ENCODE measurements around the gene TYK2. TPM values are rescaled to one million over a fixed set of nuclear protein-coding genes. Genes with fewer than 3 reads are reported as not detected.
A peak's percentile ranks its signal among the peaks of the same experiment; 100 is the strongest.

TYK2 gene
- total and polyA plus RNA-seq, 2 of the 13 experiments (the other 11 are each of a cell fraction or from before 2014, with no cell fraction given): 38.8 to 60.1 TPM

DNA sequence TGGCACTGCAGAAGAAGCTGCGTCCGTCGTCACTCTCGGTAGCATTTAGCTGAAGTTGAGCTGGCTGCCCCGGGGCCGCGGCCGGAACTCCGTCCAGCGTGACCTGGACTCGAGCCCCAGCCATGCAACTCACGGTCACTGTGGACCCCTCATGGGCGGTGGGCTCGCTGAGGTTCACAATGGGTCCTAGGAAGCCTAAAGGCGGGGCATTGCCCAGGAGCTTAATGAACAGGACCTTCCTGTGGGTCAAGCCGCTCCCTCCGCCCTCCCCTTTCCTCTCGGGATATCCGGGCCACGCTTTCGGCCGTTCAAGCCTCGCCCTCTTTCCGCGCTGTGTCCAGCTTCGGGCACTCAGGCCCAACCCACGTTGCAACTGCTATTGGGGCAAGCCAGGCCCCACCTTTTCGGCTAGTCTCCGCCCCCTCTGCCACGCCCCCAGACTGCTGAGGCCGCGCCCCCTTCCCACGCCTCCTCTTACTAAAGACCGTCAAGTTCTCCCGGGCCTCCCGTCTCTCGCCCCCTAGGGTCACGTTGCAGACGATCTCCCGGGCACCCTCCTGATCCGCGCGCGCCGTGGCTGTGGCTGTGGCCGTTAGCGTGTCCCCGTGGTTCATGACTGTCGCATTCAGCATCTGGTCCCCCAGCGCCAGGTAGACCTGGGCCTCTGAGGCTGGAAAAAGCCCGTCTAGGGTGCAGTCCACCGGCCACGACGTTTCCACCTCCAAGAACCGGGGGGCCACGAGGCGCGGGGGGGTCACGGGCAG lies 45.6 kb downstream of the TYK2 start (continued):
- TF ChIP-seq EEA1 (CRISPR knock-in tag; IDR thresholded peaks at IDR 0.05; ENCODE audit: borderline replicate concordance): peak; percentile 29; the same call in 1 of the 2 replicates
- TF ChIP-seq KLF13 (CRISPR knock-in tag; IDR thresholded peaks at IDR 0.05): no peak
- no peak for TF ChIP-seq HOXA7 (CRISPR knock-in tag; IDR thresholded peaks at IDR 0.05)
- TF ChIP-seq CREM (IDR thresholded peaks at IDR 0.05): no peak; the same call in 1 of the 2 replicates
- TF ChIP-seq CREM (CRISPR knock-in tag; IDR thresholded peaks at IDR 0.05): no peak
- TF ChIP-seq, protein P1, sequence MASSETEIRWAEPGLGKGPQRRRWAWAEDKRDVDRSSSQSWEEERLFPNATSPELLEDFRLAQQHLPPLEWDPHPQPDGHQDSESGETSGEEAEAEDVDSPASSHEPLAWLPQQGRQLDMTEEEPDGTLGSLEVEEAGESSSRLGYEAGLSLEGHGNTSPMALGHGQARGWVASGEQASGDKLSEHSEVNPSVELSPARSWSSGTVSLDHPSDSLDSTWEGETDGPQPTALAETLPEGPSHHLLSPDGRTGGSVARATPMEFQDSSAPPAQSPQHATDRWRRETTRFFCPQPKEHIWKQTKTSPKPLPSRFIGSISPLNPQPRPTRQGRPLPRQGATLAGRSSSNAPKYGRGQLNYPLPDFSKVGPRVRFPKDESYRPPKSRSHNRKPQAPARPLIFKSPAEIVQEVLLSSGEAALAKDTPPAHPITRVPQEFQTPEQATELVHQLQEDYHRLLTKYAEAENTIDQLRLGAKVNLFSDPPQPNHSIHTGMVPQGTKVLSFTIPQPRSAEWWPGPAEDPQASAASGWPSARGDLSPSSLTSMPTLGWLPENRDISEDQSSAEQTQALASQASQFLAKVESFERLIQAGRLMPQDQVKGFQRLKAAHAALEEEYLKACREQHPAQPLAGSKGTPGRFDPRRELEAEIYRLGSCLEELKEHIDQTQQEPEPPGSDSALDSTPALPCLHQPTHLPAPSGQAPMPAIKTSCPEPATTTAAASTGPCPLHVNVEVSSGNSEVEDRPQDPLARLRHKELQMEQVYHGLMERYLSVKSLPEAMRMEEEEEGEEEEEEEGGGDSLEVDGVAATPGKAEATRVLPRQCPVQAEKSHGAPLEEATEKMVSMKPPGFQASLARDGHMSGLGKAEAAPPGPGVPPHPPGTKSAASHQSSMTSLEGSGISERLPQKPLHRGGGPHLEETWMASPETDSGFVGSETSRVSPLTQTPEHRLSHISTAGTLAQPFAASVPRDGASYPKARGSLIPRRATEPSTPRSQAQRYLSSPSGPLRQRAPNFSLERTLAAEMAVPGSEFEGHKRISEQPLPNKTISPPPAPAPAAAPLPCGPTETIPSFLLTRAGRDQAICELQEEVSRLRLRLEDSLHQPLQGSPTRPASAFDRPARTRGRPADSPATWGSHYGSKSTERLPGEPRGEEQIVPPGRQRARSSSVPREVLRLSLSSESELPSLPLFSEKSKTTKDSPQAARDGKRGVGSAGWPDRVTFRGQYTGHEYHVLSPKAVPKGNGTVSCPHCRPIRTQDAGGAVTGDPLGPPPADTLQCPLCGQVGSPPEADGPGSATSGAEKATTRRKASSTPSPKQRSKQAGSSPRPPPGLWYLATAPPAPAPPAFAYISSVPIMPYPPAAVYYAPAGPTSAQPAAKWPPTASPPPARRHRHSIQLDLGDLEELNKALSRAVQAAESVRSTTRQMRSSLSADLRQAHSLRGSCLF (CRISPR knock-in tag; IDR thresholded peaks at IDR 0.05; ENCODE audit: borderline replicate concordance): no peak
- 0 out of 2 replicates have a peak, but pooled peaks have one; percentile 29 for TF ChIP-seq ZBTB7A (CRISPR knock-in tag; IDR thresholded peaks at IDR 0.05)
- TF ChIP-seq CENPX (CRISPR knock-in tag; IDR thresholded peaks at IDR 0.05): no peak
- TF ChIP-seq ZNF530 (CRISPR knock-in tag; IDR thresholded peaks at IDR 0.05; ENCODE audit: low read depth): no peak
- peak; percentile 64; the same call in 1 of the 2 replicates for TF ChIP-seq TBP (CRISPR knock-in tag; IDR thresholded peaks at IDR 0.05)
- TF ChIP-seq ZNF343 (CRISPR knock-in tag; IDR thresholded peaks at IDR 0.05): 0 out of 2 replicates have a peak, but pooled peaks have one; percentile 67
- no peak for TF ChIP-seq ARID2 (CRISPR knock-in tag; IDR thresholded peaks at IDR 0.05; ENCODE audit: borderline replicate concordance)
- TF ChIP-seq, protein P2, sequence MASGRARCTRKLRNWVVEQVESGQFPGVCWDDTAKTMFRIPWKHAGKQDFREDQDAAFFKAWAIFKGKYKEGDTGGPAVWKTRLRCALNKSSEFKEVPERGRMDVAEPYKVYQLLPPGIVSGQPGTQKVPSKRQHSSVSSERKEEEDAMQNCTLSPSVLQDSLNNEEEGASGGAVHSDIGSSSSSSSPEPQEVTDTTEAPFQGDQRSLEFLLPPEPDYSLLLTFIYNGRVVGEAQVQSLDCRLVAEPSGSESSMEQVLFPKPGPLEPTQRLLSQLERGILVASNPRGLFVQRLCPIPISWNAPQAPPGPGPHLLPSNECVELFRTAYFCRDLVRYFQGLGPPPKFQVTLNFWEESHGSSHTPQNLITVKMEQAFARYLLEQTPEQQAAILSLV (CRISPR knock-in tag; IDR thresholded peaks at IDR 0.05; ENCODE audit: borderline replicate concordance): peak; percentile 39; the same call in 1 of the 2 replicates
- TF ChIP-seq ZNF761 (CRISPR knock-in tag; conservative IDR thresholded peaks at IDR 0.05): no peak; the same call in 1 of the 2 replicates
- 0 out of 2 replicates have a peak, but pooled peaks have one; percentile 51 for TF ChIP-seq ZNF597 (CRISPR knock-in tag; IDR thresholded peaks at IDR 0.05)
- no peak for TF ChIP-seq HNRNPL (IDR thresholded peaks at IDR 0.05; ENCODE audit: low read depth, low read length)
- peak; percentile 57; the same call in 1 of the 2 replicates for TF ChIP-seq ZNF225 (CRISPR knock-in tag; IDR thresholded peaks at IDR 0.05)
- TF ChIP-seq, protein P3, sequence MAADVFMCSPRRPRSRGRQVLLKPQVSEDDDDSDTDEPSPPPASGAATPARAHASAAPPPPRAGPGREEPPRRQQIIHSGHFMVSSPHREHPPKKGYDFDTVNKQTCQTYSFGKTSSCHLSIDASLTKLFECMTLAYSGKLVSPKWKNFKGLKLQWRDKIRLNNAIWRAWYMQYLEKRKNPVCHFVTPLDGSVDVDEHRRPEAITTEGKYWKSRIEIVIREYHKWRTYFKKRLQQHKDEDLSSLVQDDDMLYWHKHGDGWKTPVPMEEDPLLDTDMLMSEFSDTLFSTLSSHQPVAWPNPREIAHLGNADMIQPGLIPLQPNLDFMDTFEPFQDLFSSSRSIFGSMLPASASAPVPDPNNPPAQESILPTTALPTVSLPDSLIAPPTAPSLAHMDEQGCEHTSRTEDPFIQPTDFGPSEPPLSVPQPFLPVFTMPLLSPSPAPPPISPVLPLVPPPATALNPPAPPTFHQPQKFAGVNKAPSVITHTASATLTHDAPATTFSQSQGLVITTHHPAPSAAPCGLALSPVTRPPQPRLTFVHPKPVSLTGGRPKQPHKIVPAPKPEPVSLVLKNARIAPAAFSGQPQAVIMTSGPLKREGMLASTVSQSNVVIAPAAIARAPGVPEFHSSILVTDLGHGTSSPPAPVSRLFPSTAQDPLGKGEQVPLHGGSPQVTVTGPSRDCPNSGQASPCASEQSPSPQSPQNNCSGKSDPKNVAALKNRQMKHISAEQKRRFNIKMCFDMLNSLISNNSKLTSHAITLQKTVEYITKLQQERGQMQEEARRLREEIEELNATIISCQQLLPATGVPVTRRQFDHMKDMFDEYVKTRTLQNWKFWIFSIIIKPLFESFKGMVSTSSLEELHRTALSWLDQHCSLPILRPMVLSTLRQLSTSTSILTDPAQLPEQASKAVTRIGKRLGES (CRISPR knock-in tag; IDR thresholded peaks at IDR 0.05; ENCODE audit: borderline replicate concordance): no peak
- peak; percentile 98 for TF ChIP-seq SAP130 (CRISPR knock-in tag; IDR thresholded peaks at IDR 0.05; ENCODE audit: low read depth)
